GM12878 (cell line): ENCODE results near the gene CKLF. TPM values are rescaled to one million over a fixed set of nuclear protein-coding genes. Genes with fewer than 3 reads are reported as not detected.

ENCODE experiments used
- ATAC-seq: fragments of 200-7000 bp; cut with Tn5 transposase; 3 replicates; pipeline ENCODE4 v1.9.1; 2020; ENCODE audit warnings: mild to moderate bottlenecking, moderate library complexity
- BruUV-seq: library from RNA; stranded (reverse); fragments of 400-500 nt; replicated peaks from 2 replicates; lab custom pipeline; 2021; lab: Mats Ljungman, UMichigan
- CTCF ChIA-PET: fragments of 300-600 bp; sonication (Branson Sonifier 250); formaldehyde crosslinking; extraction: SDS; loops from one replicate; lab custom pipeline; 2021; ENCODE audit warnings: inconsistent platforms; lab: Yijun Ruan, JAX
- POLR2A ChIA-PET: fragments of 350-600 bp; formaldehyde crosslinking; extraction: SDS; loops from one replicate; lab custom pipeline; 2021; ENCODE audit warnings: inconsistent platforms; lab: Charles Lee
- RAD21 ChIA-PET: fragments of 300-600 bp; sonication (Branson Sonifier 250); formaldehyde crosslinking; loops from one replicate; lab custom pipeline; 2023; ENCODE audit warnings: antibody characterized with exemption; ENCODE audit not compliant: unreplicated experiment; lab: Charles Lee
- SMC1A ChIA-PET: fragments of 300-600 bp; sonication (Branson Sonifier 250); formaldehyde crosslinking; loops from one replicate; lab custom pipeline; 2023; ENCODE audit not compliant: unreplicated experiment, uncharacterized antibody; lab: Charles Lee
- DNase-seq: peaks from one replicate; pipeline ENCODE4 v3.0.0-alpha.2; 2011; ENCODE audit warnings: low read depth, low spot score
- FAIRE-seq: peaks from 3 replicates; lab custom pipeline; 2011; peaks lifted over from hg19 to GRCh38; lab: Jason Lieb, UNC
- H2AFZ ChIP-seq: 2 replicates; pipeline ENCODE4 v1.6.0; 2011; ENCODE audit warnings: low read depth, low read length, control low read depth; ENCODE audit not compliant: control insufficient read depth
- H3K27ac ChIP-seq: 2 replicates; pipeline ENCODE4 v1.5.1; 2011; ENCODE audit warnings: control low read depth; ENCODE audit not compliant: control insufficient read depth, insufficient read depth
- H3K27me3 ChIP-seq, 2 experiments: replicated peaks in 1 of 2; 2 replicates each; pipeline versions ENCODE4 v1.6.0 to v1.6.1; 2011; ENCODE audit warnings: low read length in 1 of 2; ENCODE audit not compliant: control insufficient read depth in 2 of 2, insufficient read depth in 2 of 2
- H3K36me3 ChIP-seq, 2 experiments: 2 replicates each; pipeline ENCODE4 v1.5.1; 2011; ENCODE audit warnings: low read length in 1 of 2; ENCODE audit not compliant: control insufficient read depth in 2 of 2, insufficient read depth in 2 of 2
- H3K4me1 ChIP-seq: 2 replicates; pipeline ENCODE4 v1.6.1; 2011; ENCODE audit warnings: mild to moderate bottlenecking, low read length, moderate library complexity, mixed read lengths; ENCODE audit not compliant: control insufficient read depth, insufficient read depth
- H3K4me2 ChIP-seq: 2 replicates; pipeline ENCODE4 v1.6.0; 2011; ENCODE audit warnings: control low read depth; ENCODE audit not compliant: control insufficient read depth, insufficient read depth
- H3K4me3 ChIP-seq: fragments of 200-600 bp; sonication (generic); 2 replicates; pipeline ENCODE4 v1.5.1; 2016
- H3K79me2 ChIP-seq: 2 replicates; pipeline ENCODE4 v1.6.0; 2011; ENCODE audit warnings: low read length; ENCODE audit not compliant: control insufficient read depth, insufficient read depth
- H3K9ac ChIP-seq: 2 replicates; pipeline ENCODE4 v1.8.0; 2011; ENCODE audit warnings: low read length, control low read depth, mixed read lengths; ENCODE audit not compliant: control insufficient read depth, insufficient read depth
- H3K9me3 ChIP-seq: replicated peaks from 3 replicates; pipeline ENCODE4 v1.5.1; 2011; ENCODE audit warnings: mild to moderate bottlenecking, low read length; ENCODE audit not compliant: control insufficient read depth, insufficient read depth
- H4K20me1 ChIP-seq: 2 replicates; pipeline ENCODE4 v1.6.0; 2011; ENCODE audit not compliant: control insufficient read depth, insufficient read depth
- BHLHE40 ChIP-seq, 2 experiments: fragments of 450-650 bp in 1 of 2; IDR thresholded peaks; 2 replicates each; pipeline ENCODE4 v1.6.1; 2011 to 2017; ENCODE audit warnings: low read depth in 2 of 2, borderline replicate concordance in 1 of 2, improper control_type of control experiment in 1 of 2, low read length in 1 of 2, mild to moderate bottlenecking in 1 of 2
- NR2F1 ChIP-seq: fragments of 450-650 bp; conservative IDR thresholded peaks from 2 replicates; pipeline ENCODE4 v1.6.1; 2017; ENCODE audit warnings: mild to moderate bottlenecking
- SMC3 ChIP-seq: IDR thresholded peaks from 2 replicates; pipeline ENCODE4 v1.6.1; 2011; ENCODE audit warnings: low read length, improper control_type of control experiment, borderline replicate concordance
- SUPT20H ChIP-seq: IDR thresholded peaks from 2 replicates; pipeline ENCODE4 v1.6.1; 2011; ENCODE audit warnings: low read depth, mild to moderate bottlenecking, low read length, moderate library complexity, borderline replicate concordance; ENCODE audit not compliant: control insufficient read depth
- WGBS: methylation state at CpG from one replicate; pipeline ENCODE4 v1.1.6; 2016; ENCODE audit warnings: low lambda C conversion rate; ENCODE audit not compliant: insufficient replicate concordance, insufficient coverage; ENCODE audit errors: missing lambda C conversion rate; 5-methylcytosine and 5-hydroxymethylcytosine counted together
- in situ Hi-C: fragments of 300-500 bp; cut with MboI; formaldehyde crosslinking; loops from 9 replicates; pipeline ENCODE4 v1.14.3; 2018; ENCODE audit warnings: mixed read lengths
- intact Hi-C: fragments of 100-400 bp; cut with micrococcal nuclease; formaldehyde crosslinking; loops from one replicate; pipeline ENCODE4 v1.14.2; 2022; ENCODE audit not compliant: unreplicated experiment
- polyA plus RNA-seq, 11 experiments: library from polyadenylated mRNA; depleted of rRNA in 4 of 11; unstranded in 6 of 11; stranded (reverse) in 5 of 11; fragments of >200 nt; fragmentation: Nextera tagmentation in 4 of 11; fragmentation: Illumina TruSeq in 1 of 11; extraction: Ambion mirVana in 4 of 11; extraction: Trizol in 1 of 11; gene quantifications; 1 replicate in 1 of 11; 2 replicates in 10 of 11; pipeline versions ENCODE4 v1.2.1 to v1.2.3, GENCODE V29; 2011 to 2016; ENCODE audit warnings: inconsistent platforms in 2 of 11, missing spikeins in 2 of 11, low read depth in 1 of 11
- total RNA-seq, 4 experiments: library from RNA; depleted of rRNA in 3 of 4; stranded (reverse); fragments of >200 nt in 3 of 4; fragmentation: Illumina TruSeq in 1 of 4; extraction: Trizol in 1 of 4; gene quantifications; 2 replicates each; pipeline versions ENCODE4 v1.2.1 to v1.2.3, GENCODE V29; 2013 to 2021
- TF ChIP-seq, protein P1 (sequence below): fragments of 450-650 bp; IDR thresholded peaks from 2 replicates; pipeline ENCODE4 v1.6.1; 2017; ENCODE audit warnings: mild to moderate bottlenecking, moderate library complexity
- TF ChIP-seq, protein P2 (sequence below): fragments of 150-350 bp; IDR thresholded peaks from 2 replicates; pipeline ENCODE4 v1.6.1; 2016; ENCODE audit warnings: low read depth, low read length
- TF ChIP-seq, protein P3 (sequence below), 3 experiments: IDR thresholded peaks in 2 of 3; conservative IDR thresholded peaks in 1 of 3; 2 replicates each; pipeline ENCODE4 v1.5.1; 2011; ENCODE audit warnings: low read depth in 3 of 3, low read length in 3 of 3, mild to moderate bottlenecking in 3 of 3, control low read depth in 2 of 3, moderate library complexity in 2 of 3, inconsistent platforms in 1 of 3, mixed read lengths in 1 of 3; ENCODE audit not compliant: control insufficient read depth in 2 of 3, insufficient read depth in 1 of 3; ENCODE audit errors: extremely low read depth in 1 of 3

CKLF gene
- total and polyA plus RNA-seq, 10 of the 15 experiments (the other 5 are each of a cell fraction or from before 2014, with no cell fraction given): 40.8 to 193 (median 109) TPM

DNA sequence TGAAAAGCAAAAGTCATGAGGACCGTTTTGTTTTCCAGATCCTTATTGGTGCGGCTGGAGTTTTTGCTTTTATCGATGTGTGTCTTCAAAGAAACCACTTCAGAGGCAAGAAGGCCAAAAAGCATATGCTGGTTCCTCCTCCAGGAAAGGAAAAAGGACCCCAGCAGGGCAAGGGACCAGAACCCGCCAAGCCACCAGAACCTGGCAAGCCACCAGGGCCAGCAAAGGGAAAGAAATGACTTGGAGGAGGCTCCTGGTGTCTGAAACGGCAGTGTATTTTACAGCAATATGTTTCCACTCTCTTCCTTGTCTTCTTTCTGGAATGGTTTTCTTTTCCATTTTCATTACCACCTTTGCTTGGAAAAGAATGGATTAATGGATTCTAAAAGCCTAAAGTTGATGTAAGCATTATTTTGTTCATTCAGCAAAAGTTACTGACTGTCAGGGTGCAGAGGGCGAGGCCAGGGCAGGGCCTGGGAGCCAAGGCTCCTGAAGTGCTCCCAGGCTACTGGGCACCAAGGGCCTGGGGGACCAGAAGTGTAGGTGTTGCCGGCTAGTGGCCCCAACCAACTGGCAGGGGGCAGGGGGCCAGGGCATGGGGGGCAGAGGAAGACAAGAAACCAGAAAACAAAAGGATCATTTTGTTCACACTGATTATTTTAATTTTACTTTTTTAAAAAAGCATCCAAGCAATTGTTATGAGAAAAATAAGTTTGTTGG, 35.7 kb downstream of the CKLF start (continued):
- TF ChIP-seq BHLHE40 (IDR thresholded peaks at IDR 0.05; ENCODE audit: borderline replicate concordance in 1 of 2, low read depth in 2 of 2, low read length in 1 of 2): no peak

DNA sequence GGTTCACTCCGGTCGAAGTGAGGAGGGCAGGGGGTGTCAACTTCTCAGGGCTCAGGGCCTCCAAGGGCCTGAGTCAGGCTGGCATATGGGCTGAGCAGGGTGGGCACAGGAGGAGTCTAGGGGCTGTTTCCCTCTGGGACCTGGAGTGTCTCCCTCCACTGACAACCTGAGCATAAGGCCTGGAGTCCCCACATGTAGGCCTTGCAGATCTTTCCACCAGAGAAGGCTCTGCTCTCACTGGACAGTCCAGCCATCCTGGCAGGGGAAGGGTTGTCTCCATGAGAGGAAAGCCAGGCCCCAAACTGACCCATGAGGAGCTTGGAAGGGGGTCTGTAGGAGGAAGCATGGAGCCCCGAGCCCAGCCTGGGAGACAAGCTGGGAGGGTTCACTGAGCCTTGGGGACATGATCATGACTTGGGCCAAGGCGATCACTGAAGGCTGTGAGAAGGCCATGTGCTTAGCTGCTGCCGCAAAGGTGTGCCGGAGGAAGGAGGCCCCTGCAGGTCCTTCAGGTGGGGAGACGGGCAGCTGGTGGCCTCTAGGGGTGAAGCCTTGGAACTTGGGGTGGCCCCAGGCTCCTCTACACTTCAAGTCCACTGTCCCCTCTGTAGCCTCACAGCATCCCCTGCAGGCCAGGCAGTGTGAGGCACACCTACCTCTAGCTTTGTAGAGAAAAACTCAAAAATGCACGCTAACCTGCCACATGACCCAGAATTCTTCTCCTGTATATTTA, 36.8 kb downstream of the CKLF start:
- DNase-seq (no peak), ATAC-seq (peak; percentile 98), FAIRE-seq (no peak)
- intact Hi-C loops: loop anchor here (1.0 kb wide), 2 partner anchors 111 to 183 kb away; no protein-coding TSS in a partner anchor
- no peak overlapping the region for H3K4me2 ChIP-seq
- no peaks in the 10 kb centered on the region; the same call in 2 of the 3 replicates for H3K9me3 ChIP-seq
- BruUV-seq: no TSS peak
- RAD21 ChIA-PET: interaction anchor here (0.6 to 3.1 kb wide), 22 partner anchors 12 to 231 kb away, joined by 3 to 51 read pairs (median 5); partner anchors contain the start of genes CKLF and CMTM3
- no peak overlapping the region for H2AFZ ChIP-seq
- no peaks in the 10 kb centered on the region for H4K20me1 ChIP-seq
- CTCF ChIA-PET: interaction anchor here (0.7 to 3.1 kb wide), 29 partner anchors 8 to 244 kb away, joined by 3 to 61 read pairs (median 7); partner anchors contain the start of genes CKLF and CMTM3
- POLR2A ChIA-PET: interaction anchor here (2.0 kb wide), 1 partner anchor 15 kb away, joined by 4 read pairs; no protein-coding TSS in a partner anchor
- H3K4me1 ChIP-seq: no peaks in the 10 kb centered on the region; the same call in 1 of the 2 replicates
- H3K27ac ChIP-seq: no peak overlapping the region
- no peak overlapping the region for H3K9ac ChIP-seq
- WGBS: 80% methylated on average over 8 of the region's 8 CpGs
- H3K79me2 ChIP-seq: no peaks in the 10 kb centered on the region
- H3K4me3 ChIP-seq: no peak overlapping the region
- in situ Hi-C loops: loop anchor here (5.0 kb wide), 1 partner anchor 182 kb away; no protein-coding TSS in a partner anchor
- H3K36me3 ChIP-seq: no peaks in the 10 kb centered on the region
- H3K27me3 ChIP-seq: peaks cover 0 to 4% of the 10 kb centered on the region in 2 experiments; a peak in 1 of 4 replicates
- SMC1A ChIA-PET: interaction anchor here (0.5 to 2.6 kb wide), 15 partner anchors 9 to 232 kb away, joined by 3 to 30 read pairs (median 5); no protein-coding TSS in a partner anchor
- TF ChIP-seq SUPT20H: no peak
- TF ChIP-seq, protein P1, sequence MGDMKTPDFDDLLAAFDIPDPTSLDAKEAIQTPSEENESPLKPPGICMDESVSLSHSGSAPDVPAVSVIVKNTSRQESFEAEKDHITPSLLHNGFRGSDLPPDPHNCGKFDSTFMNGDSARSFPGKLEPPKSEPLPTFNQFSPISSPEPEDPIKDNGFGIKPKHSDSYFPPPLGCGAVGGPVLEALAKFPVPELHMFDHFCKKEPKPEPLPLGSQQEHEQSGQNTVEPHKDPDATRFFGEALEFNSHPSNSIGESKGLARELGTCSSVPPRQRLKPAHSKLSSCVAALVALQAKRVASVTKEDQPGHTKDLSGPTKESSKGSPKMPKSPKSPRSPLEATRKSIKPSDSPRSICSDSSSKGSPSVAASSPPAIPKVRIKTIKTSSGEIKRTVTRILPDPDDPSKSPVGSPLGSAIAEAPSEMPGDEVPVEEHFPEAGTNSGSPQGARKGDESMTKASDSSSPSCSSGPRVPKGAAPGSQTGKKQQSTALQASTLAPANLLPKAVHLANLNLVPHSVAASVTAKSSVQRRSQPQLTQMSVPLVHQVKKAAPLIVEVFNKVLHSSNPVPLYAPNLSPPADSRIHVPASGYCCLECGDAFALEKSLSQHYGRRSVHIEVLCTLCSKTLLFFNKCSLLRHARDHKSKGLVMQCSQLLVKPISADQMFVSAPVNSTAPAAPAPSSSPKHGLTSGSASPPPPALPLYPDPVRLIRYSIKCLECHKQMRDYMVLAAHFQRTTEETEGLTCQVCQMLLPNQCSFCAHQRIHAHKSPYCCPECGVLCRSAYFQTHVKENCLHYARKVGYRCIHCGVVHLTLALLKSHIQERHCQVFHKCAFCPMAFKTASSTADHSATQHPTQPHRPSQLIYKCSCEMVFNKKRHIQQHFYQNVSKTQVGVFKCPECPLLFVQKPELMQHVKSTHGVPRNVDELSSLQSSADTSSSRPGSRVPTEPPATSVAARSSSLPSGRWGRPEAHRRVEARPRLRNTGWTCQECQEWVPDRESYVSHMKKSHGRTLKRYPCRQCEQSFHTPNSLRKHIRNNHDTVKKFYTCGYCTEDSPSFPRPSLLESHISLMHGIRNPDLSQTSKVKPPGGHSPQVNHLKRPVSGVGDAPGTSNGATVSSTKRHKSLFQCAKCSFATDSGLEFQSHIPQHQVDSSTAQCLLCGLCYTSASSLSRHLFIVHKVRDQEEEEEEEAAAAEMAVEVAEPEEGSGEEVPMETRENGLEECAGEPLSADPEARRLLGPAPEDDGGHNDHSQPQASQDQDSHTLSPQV: no peak
- 0 out of 2 replicates have a peak, but pooled peaks have one; percentile 23 for TF ChIP-seq NR2F1
- TF ChIP-seq, protein P2, sequence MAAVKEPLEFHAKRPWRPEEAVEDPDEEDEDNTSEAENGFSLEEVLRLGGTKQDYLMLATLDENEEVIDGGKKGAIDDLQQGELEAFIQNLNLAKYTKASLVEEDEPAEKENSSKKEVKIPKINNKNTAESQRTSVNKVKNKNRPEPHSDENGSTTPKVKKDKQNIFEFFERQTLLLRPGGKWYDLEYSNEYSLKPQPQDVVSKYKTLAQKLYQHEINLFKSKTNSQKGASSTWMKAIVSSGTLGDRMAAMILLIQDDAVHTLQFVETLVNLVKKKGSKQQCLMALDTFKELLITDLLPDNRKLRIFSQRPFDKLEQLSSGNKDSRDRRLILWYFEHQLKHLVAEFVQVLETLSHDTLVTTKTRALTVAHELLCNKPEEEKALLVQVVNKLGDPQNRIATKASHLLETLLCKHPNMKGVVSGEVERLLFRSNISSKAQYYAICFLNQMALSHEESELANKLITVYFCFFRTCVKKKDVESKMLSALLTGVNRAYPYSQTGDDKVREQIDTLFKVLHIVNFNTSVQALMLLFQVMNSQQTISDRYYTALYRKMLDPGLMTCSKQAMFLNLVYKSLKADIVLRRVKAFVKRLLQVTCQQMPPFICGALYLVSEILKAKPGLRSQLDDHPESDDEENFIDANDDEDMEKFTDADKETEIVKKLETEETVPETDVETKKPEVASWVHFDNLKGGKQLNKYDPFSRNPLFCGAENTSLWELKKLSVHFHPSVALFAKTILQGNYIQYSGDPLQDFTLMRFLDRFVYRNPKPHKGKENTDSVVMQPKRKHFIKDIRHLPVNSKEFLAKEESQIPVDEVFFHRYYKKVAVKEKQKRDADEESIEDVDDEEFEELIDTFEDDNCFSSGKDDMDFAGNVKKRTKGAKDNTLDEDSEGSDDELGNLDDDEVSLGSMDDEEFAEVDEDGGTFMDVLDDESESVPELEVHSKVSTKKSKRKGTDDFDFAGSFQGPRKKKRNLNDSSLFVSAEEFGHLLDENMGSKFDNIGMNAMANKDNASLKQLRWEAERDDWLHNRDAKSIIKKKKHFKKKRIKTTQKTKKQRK: no peak
- TF ChIP-seq, protein P3, sequence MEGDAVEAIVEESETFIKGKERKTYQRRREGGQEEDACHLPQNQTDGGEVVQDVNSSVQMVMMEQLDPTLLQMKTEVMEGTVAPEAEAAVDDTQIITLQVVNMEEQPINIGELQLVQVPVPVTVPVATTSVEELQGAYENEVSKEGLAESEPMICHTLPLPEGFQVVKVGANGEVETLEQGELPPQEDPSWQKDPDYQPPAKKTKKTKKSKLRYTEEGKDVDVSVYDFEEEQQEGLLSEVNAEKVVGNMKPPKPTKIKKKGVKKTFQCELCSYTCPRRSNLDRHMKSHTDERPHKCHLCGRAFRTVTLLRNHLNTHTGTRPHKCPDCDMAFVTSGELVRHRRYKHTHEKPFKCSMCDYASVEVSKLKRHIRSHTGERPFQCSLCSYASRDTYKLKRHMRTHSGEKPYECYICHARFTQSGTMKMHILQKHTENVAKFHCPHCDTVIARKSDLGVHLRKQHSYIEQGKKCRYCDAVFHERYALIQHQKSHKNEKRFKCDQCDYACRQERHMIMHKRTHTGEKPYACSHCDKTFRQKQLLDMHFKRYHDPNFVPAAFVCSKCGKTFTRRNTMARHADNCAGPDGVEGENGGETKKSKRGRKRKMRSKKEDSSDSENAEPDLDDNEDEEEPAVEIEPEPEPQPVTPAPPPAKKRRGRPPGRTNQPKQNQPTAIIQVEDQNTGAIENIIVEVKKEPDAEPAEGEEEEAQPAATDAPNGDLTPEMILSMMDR (IDR thresholded peaks at IDR 0.05 in 2 of 3, conservative IDR thresholded peaks at IDR 0.05 in 1 of 3; ENCODE audit: control insufficient read depth in 2 of 3, extremely low read depth in 1 of 3, insufficient read depth in 1 of 3, low read depth in 3 of 3, low read length in 3 of 3): peak; percentile 89 to 96 (median 91)
- TF ChIP-seq SMC3: peak; percentile 89
